NB4 (cell line): Measurements from ENCODE around the gene NFATC1.
A peak's percentile ranks its signal among the peaks of the same experiment; 100 is the strongest.

Experiments used
- DNase-seq: peaks from one replicate; pipeline ENCODE4 v3.0.0; 2010; ENCODE audit warnings: low read depth
- H3K4me3 ChIP-seq: one replicate; pipeline ENCODE4 v1.5.1; 2011; ENCODE audit warnings: mild to moderate bottlenecking, low read depth, low read length, moderate library complexity
- MYC ChIP-seq: IDR thresholded peaks from 2 replicates; pipeline ENCODE4 v1.6.1; 2011; ENCODE audit warnings: low read depth, low read length
- POLR2A ChIP-seq: IDR thresholded peaks from 2 replicates; pipeline ENCODE4 v1.6.1; 2011; ENCODE audit warnings: mild to moderate bottlenecking; ENCODE audit not compliant: insufficient read length; ENCODE audit errors: extremely low read depth
- TF ChIP-seq, protein P1 (sequence below): IDR thresholded peaks from one replicate; pipeline ENCODE4 v1.5.1; 2012; ENCODE audit warnings: low read depth, low read length
- TF ChIP-seq, protein P2 (sequence below): IDR thresholded peaks from 2 replicates; pipeline ENCODE4 v1.6.1; 2011; ENCODE audit warnings: low read depth, low read length

The NFATC1 gene

DNA sequence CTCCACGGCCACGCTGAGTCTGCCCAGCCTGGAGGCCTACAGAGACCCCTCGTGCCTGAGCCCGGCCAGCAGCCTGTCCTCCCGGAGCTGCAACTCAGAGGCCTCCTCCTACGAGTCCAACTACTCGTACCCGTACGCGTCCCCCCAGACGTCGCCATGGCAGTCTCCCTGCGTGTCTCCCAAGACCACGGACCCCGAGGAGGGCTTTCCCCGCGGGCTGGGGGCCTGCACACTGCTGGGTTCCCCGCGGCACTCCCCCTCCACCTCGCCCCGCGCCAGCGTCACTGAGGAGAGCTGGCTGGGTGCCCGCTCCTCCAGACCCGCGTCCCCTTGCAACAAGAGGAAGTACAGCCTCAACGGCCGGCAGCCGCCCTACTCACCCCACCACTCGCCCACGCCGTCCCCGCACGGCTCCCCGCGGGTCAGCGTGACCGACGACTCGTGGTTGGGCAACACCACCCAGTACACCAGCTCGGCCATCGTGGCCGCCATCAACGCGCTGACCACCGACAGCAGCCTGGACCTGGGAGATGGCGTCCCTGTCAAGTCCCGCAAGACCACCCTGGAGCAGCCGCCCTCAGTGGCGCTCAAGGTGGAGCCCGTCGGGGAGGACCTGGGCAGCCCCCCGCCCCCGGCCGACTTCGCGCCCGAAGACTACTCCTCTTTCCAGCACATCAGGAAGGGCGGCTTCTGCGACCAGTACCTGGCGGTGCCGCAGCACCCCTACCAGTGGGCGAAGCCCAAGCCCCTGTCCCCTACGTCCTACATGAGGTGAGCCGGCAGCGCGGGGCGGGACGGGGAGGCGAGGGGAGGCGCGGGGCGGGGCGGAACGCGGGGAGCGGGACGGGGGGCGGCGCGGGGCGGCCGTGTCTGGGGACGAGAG lies 15.2 kb downstream of the NFATC1 start:
- no peak for DNase-seq
- TF ChIP-seq, protein P1, sequence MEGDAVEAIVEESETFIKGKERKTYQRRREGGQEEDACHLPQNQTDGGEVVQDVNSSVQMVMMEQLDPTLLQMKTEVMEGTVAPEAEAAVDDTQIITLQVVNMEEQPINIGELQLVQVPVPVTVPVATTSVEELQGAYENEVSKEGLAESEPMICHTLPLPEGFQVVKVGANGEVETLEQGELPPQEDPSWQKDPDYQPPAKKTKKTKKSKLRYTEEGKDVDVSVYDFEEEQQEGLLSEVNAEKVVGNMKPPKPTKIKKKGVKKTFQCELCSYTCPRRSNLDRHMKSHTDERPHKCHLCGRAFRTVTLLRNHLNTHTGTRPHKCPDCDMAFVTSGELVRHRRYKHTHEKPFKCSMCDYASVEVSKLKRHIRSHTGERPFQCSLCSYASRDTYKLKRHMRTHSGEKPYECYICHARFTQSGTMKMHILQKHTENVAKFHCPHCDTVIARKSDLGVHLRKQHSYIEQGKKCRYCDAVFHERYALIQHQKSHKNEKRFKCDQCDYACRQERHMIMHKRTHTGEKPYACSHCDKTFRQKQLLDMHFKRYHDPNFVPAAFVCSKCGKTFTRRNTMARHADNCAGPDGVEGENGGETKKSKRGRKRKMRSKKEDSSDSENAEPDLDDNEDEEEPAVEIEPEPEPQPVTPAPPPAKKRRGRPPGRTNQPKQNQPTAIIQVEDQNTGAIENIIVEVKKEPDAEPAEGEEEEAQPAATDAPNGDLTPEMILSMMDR, result no peak
- TF ChIP-seq, protein P2, sequence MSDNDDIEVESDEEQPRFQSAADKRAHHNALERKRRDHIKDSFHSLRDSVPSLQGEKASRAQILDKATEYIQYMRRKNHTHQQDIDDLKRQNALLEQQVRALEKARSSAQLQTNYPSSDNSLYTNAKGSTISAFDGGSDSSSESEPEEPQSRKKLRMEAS, result no peak
- TF ChIP-seq MYC (no peak), POLR2A (no peak)
- no peak overlapping the region for H3K4me3 ChIP-seq

DNA sequence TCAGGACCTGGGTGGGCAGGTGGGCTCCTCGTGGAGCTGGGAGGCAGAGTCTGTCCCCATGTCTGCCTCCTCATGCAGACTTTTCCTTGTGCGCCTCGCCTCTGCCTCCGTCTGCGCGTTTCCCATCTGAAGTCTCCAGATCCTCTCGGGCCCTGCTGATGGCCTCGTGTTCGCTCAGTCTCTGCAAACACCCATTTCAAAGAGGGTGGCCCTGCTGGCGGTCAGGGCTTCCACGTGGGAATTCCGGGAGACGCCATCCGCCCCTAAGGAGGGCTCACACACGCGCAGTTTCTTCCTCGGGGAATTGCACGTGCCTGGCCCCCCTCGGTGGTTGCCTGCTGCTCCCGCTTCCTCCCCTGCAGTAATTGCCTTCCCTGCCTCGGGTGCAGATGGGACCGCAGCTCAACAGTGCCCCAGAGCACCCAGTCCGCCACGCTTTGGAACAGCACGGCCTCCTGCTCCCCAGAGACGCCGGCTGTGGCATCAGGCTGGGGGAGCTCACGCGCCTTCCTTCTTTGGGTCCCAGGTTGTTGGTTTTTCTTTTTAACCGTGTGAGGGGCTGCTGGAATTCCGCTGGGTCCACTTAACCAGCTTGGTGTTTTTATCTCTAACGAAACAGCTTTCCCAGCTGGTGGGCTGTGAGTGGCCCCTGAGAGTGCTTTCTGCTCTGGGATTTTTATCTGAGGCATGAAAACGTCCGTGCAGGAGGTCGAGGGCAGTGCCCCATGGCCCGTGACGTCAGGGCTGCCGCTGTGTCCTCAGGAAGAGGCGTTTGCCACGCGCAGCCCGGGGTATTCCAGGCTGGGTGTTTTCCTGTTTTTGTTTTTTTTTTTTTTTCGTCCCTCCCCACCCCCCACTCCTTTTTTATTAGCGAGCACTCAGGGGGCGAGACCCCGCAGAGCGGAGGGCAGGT lies 16.1 kb downstream of the NFATC1 start:
- peak overlapping the region; percentile 6 for H3K4me3 ChIP-seq
- TF ChIP-seq, protein P2, result no peak
- TF ChIP-seq, protein P1, result no peak
- TF ChIP-seq POLR2A (no peak), MYC (no peak; the same call in 1 of the 2 replicates)
- peak; percentile 81 for DNase-seq

DNA sequence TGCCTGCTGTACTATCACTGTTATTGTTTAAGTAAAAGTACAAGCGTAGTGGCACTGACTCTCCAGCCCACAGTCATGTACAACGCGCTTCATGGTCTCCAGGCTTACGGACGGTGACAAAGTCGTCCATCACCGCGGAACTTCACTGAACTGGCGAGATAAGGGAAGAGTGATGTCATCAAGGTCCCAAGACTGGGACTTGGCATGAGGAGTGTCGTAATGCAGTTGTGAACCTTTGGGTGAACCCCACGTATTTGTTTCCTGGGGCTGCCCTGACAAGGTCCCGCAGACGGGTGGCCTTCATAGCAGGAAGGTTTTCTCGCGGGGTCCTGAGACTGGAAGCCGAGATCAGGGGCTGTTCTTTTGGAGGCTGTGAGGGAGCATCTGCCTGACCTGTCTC lies 17.3 kb downstream of the NFATC1 start:
- no peak overlapping the region for H3K4me3 ChIP-seq
- TF ChIP-seq MYC (no peak), POLR2A (no peak)
- TF ChIP-seq, protein P2, result no peak
- TF ChIP-seq, protein P1, result no peak
- peak; percentile 35 for DNase-seq

DNA sequence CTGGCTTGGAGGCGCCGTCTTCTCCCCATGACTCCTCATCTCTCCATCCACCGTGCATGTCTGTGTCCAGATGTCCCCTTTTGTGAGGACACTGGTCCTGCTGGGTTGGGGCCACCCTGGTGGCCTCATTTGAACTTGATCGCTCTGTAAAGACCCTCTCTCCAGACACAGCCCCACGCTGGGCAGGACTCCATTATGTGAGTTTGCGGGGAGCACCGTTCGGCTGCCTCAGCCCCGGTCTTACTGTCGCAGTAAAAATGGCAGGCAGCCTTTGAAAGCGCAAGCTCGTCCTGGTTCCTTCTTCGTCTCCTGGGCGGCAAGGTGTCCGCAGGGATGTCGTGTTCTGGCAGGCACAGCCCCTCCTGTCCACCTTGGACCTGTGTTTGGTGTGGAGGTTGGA lies 17.7 kb downstream of the NFATC1 start:
- TF ChIP-seq, protein P2, result no peak
- TF ChIP-seq POLR2A, result no peak
- TF ChIP-seq, protein P1, result no peak
- TF ChIP-seq MYC, result no peak
- no peak for DNase-seq
- H3K4me3 ChIP-seq, result no peak overlapping the region

DNA sequence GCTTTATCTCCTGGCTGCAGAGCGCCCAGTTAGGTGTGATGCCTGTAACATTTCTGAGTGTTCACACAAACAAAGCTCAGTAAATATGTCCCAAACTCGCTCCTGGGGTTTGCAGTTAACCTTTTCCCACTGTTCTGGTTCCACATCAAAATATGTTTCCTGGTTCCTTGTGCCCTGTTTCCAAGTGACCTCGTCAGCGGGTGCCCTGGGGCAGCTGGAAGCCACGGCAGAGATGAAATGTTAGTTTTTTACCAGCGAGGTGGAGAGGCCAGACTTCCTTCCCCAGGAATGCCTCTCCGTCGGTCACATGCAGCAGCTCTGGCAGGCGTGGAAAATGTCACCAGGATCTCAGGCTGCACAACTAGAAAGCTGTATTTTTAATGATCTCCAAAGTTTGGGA lies 18.2 kb downstream of the NFATC1 start:
- TF ChIP-seq, protein P2, result no peak
- TF ChIP-seq, protein P1, result no peak
- TF ChIP-seq POLR2A (no peak), MYC (no peak)
- H3K4me3 ChIP-seq, result no peak overlapping the region
- no peak for DNase-seq
